ENCODE measurements around the gene EIF2D. TPM values are rescaled to one million over a fixed set of nuclear protein-coding genes. Genes with fewer than 3 reads are reported as not detected.
A peak's percentile ranks its signal among the peaks of the same experiment; 100 is the strongest.

EIF2D gene
- total and polyA plus RNA-seq, 9 of the 15 experiments (the other 6 are each of a cell fraction or from before 2014, with no cell fraction given) = 81.1 to 138 (median 93.9) TPM

GRCh38 chr1:206631085-206631509 is 18.8 kb upstream of the EIF2D start:
- intact Hi-C loops (cut with micrococcal nuclease) (loop anchor here (1.0 to 5.0 kb wide), 2 partner anchors 281 to 351 kb away; no protein-coding TSS in a partner anchor), in situ Hi-C loops (cut with MboI) (no loop called here)
- Histone ChIP-seq H3K4me3 (no peak overlapping the region), H2AFZ (ENCODE audit: low read depth, low read length) (peak overlapping the region; percentile 78), H3K9me3 (replicated peaks; ENCODE audit: control insufficient read depth, insufficient read depth, low read depth, low read length) (no peaks in the 10 kb centered on the region; the same call in 1 of the 2 replicates), H4K20me1 (replicated peaks; ENCODE audit: control insufficient read depth, insufficient read depth, low read length) (no peaks in the 10 kb centered on the region), H3K27ac (ENCODE audit: extremely low read depth, low read depth, low read length) (no peak overlapping the region), H3K9me1 (ENCODE audit: control insufficient read depth, insufficient read depth, low read length) (no peaks in the 10 kb centered on the region), H3K79me2 (ENCODE audit: control insufficient read depth, insufficient read depth, low read length) (peaks cover 8% of the 10 kb centered on the region), H3K36me3 (ENCODE audit: control insufficient read depth, insufficient read depth, low read length) (no peaks in the 10 kb centered on the region), H3K4me2 (ENCODE audit: insufficient read depth, low read length) (no peak overlapping the region), H3K4me1 (replicated peaks in 1 of 2; ENCODE audit: control insufficient read depth in 2 of 2, insufficient read depth in 2 of 2, low read length in 2 of 2) (peaks cover 12 to 13% of the 10 kb centered on the region in 2 experiments), H3K9ac (ENCODE audit: insufficient read depth in 1 of 2, low read depth in 2 of 2, low read length in 2 of 2) (no peak overlapping the region), H3K27me3 (ENCODE audit: control insufficient read depth in 2 of 2, insufficient read depth in 2 of 2, low read length in 2 of 2) (0 out of 5 replicates have a peak, but pooled peaks cover 0 to 6% of the 10 kb centered on the region in 2 experiments)
- WGBS (ENCODE audit: insufficient coverage, low coverage, missing lambda C conversion rate) = 3% methylated on average over 4 of the region's 4 CpGs
- no TSS peak for BruUV-seq (replicated peaks)
- peak; percentile 86 to 95 (median 92) for DNase-seq (ENCODE audit: extremely low read depth in 1 of 4, low spot score in 3 of 4)
- ChIA-PET CTCF (ENCODE audit: low intra/inter-chr PET ratio) (interaction anchor here (0.6 to 2.1 kb wide), 3 partner anchors 15 to 177 kb away, joined by 3 to 14 read pairs (median 4); no protein-coding TSS in a partner anchor), POLR2A (interaction anchor here (0.6 to 1.5 kb wide), 4 partner anchors 10 to 198 kb away, joined by 3 to 8 read pairs (median 5); no protein-coding TSS in a partner anchor)
- peak; percentile 91 for FAIRE-seq
- ATAC-seq = peak; percentile 24
- no peak for TF ChIP-seq ZNF12 (CRISPR knock-in tag; IDR thresholded peaks at IDR 0.05)
- no peak for TF ChIP-seq MED1 (CRISPR knock-in tag; IDR thresholded peaks at IDR 0.05; ENCODE audit: borderline replicate concordance)
- no peak for TF ChIP-seq PREB (CRISPR knock-in tag; IDR thresholded peaks at IDR 0.05)
- TF ChIP-seq KLF16 (IDR thresholded peaks at IDR 0.05) = no peak
- no peak for TF ChIP-seq KLF6 (CRISPR knock-in tag; IDR thresholded peaks at IDR 0.05; ENCODE audit: borderline replicate concordance)
- no peak for TF ChIP-seq ZNF668 (CRISPR knock-in tag; IDR thresholded peaks at IDR 0.05)
- TF ChIP-seq RBM15 (IDR thresholded peaks at IDR 0.05; ENCODE audit: insufficient read depth, low read length) = no peak
- TF ChIP-seq CUX1 (CRISPR knock-in tag; IDR thresholded peaks at IDR 0.05) = no peak
